Eye (tissue), 1 donor: Measurements from ENCODE around the gene NAA80.
"Not testable (repeated sequence)": the region's sequence is repeated elsewhere in the genome, so short reads cannot be mapped to it uniquely, and the experiment has no call there.

Experiments used
- DNase-seq: peaks from one replicate; pipeline ENCODE4 v3.0.0-alpha.2; 2015

NAA80 gene

DNA sequence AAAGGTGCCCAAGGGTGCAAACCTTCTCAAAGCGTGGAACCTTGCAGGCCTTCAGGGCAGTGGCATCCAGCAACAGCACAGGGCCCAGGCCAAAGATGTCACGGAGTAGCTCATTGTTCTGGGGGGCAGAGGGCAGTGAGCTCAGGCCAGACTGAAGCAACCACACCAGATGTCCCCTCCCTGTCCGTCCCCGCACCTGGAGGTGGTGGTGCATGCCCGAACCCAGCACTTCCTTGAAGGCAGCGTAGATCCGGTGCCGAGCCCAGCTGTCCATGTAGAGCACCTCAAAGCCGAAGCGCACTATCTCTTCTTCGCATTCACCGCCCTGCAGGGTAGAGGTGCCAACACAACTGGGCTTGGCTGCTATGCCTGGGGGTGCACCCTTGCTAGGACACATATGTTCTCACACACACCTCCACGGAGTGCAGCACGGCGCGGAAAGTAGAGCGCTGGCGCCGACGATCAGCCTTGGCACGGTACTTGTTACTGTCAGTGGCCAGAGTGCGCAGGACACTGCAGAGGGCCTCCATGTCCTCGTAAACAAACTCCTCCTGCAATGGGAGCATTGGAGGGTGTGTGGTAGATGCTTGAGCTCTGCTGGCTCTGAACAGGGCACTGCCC is 10.7 kb downstream of the NAA80 start:
- DNase-seq: no peak

- no peak for DNase-seq
These were observed 11.9 kb downstream of the NAA80 start for GRCh38 chr3:50287262-50287661.

DNA sequence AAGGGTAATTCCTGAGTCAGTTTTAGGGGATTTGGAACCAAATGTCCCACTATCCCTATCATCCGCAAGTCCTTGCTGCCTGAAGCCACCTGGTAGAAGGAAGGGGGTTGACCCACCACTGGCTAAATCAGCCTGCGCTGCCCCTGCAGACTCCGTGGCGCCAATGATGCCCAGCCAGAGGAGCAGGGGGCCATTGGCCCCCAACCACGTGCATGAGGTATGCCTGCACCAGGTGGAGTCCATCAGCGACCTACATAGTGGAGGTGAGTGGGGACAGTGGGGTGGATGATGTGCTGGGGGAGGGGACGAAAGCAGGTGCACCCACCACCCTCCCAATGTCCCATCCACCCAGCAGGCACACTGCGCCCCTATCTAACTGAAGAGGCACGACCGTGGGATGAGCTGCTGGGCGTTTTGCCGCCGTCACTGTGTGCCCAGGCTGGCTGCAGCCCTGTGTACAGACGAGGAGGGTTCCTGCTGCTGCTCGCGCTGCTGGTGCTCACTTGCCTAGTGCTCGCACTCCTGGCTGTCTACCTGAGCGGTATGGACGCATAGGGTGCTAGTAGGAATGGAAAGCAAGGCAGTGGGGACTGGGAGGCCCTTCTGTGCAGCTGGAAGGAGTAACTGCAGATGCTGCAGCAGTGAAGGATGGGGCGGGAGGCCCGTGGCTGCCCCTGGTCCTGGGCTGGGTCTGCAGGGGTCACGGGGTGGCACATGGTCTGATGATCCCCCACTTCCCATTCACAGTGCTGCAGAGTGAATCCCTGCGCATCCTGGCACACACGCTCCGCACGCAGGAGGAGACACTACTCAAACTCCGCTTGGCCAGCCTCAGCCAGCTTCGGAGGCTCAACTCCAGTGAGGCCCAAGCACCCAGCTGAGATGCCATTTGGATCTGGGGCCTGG is 12.6 kb downstream of the NAA80 start:
- no peak for DNase-seq

DNA sequence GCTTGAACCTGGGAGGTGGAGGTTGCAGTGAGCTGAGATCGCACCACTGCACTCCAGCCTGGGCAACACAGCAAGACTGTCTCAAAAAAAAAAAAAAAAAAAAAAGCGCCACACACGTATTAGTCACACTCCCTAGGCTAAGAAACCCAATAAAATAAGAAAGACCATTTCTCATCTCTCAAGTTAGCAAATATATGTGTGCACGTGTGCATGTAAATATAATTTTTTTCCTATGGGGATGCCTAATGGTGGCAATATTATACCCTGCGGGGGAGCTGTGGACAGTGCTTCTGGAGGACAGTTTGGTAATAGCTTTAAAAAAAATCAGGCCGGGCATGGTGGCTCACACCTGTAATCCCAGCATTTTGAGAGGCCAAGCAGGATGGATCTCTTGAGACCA is 15.1 kb downstream of the NAA80 start:
- DNase-seq: not testable (repeated sequence)

- DNase-seq: no peak
These were observed 19.8 kb downstream of the NAA80 start for GRCh38 chr3:50279255-50280016.

GRCh38 chr3:50278880-50279224 is 20.4 kb downstream of the NAA80 start, which contains the start of gene LSMEM2:
TSS of gene LSMEM2 (plus strand) at chr3:50279087. CDS start at chr3:50279114, 27 bp downstream.
- DNase-seq: no peak

DNA sequence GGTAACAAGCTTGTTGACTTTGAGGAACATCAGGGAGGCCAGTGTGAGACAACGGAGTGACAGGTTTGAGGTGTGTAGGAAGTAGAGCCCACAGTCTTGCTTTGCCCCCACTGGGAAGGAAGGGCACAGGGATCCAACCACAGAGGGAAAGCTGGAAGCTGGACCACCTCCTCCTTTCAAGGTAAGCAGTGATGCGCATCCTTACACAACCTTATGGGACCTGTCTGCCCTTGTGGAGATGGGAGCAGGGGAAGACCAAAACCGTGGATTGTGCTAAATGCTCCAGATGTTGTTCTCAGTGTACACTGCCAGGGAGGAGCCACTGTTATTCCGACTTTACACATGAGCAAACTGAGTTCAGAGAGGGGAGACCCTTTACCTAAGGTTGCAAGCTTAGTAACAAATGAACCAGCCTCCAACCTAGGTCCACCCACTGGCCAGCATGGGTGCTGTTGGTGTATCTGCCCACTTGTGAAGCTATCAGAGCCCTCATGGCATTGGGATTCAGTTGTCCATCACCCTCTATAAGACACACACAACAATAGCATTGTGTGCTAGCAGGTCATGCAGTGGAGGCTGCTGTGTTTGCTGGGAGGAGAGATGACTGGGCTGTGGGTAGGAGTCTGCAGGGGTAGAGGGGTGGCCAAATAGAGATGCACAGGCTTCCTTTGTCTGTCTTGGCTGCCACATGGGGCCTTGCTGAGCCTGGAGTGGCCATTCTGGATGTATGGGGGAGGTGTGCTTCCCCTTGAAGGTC is 20.9 kb downstream of the NAA80 start:
- DNase-seq: no peak

- DNase-seq: no peak
These were observed 22.5 kb downstream of the NAA80 start for GRCh38 chr3:50276762-50277101.

- no peak for DNase-seq
These were observed 23.0 kb downstream of the NAA80 start for GRCh38 chr3:50275996-50276761.

DNA sequence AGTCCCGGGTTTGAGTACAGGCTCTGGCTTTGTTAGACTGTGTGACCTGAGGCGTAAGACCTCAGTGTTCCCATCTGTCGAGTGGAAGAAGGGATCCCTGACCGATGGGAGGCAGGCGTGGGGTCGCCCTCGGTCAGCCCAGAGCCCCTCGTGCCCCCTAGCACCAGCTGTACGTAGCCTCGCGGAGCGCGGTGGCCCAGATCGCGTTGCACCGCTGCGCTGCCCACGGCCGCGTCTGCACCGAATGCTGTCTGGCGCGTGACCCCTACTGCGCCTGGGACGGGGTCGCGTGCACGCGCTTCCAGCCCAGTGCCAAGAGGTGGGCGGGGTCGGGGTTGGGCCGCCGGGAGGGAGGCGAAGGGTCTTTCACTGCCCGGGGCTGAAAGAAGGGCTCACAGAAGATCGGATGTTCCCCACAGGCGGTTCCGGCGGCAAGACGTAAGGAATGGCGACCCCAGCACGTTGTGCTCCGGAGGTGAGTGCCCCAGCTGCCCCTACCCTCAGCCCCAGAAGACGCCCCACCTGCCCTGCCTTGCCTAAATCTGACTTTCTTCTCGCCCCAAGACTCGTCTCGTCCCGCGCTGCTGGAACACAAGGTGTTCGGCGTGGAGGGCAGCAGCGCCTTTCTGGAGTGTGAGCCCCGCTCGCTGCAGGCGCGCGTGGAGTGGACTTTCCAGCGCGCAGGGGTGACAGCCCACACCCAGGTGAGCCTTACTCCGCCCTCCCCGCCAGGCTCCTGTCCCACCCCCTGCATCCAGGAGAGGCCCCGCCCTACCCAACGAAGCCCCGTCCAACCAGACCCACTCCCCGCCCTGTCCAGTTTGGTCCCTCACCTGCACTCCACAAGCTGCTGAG is 23.8 kb downstream of the NAA80 start:
- peak; percentile 62 for DNase-seq

- peak; percentile 82 for DNase-seq
These were observed 24.7 kb downstream of the NAA80 start for GRCh38 chr3:50274371-50275104.

- no peak for DNase-seq
These were observed 25.5 kb downstream of the NAA80 start for GRCh38 chr3:50273689-50274065.

GRCh38 chr3:50272911-50273688 is 26.1 kb downstream of the NAA80 start:
- peak; percentile 95 for DNase-seq

DNA sequence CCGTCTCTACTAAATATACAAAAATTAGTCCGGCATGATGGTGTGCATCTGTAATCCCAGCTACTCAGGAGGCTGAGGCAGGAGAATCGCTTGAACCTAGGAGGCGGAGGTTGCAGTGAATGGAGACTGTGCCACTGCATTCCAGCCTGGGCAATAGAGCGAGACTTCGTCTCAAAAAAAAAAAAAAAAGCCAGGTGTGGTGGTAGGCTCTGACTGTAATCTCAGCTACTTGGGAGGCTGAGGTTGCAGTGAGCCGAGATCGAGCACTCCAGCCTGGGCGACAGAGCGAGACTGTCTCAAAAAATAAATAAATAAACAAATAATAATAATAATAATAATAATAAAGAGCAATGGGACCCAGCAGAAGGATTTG is 26.7 kb downstream of the NAA80 start:
- DNase-seq: not testable (repeated sequence)

- no peak for DNase-seq
These were observed 27.8 kb downstream of the NAA80 start for GRCh38 chr3:50271314-50271936.

- no peak for DNase-seq
These were observed 28.6 kb downstream of the NAA80 start for GRCh38 chr3:50270422-50271224.

DNA sequence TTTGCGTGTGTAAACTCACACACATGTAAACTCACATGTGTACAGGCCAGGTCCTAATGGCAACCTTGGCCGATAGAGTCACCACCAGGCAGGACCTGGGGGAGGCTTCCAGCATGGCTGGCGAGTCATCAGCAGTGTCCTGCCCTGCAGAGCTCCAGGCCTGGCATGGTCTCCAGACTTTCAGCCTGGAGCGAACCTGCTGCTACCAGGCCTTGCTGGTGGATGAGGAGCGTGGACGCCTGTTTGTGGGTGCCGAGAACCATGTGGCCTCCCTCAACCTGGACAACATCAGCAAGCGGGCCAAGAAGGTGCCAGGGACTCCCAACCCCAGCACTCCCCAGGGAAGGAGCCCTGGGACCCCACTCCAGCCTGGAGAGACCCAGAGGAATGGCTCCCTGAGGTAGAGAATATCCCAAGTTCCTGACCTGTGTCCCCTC is 29.2 kb downstream of the NAA80 start:
- DNase-seq: no peak

DNA sequence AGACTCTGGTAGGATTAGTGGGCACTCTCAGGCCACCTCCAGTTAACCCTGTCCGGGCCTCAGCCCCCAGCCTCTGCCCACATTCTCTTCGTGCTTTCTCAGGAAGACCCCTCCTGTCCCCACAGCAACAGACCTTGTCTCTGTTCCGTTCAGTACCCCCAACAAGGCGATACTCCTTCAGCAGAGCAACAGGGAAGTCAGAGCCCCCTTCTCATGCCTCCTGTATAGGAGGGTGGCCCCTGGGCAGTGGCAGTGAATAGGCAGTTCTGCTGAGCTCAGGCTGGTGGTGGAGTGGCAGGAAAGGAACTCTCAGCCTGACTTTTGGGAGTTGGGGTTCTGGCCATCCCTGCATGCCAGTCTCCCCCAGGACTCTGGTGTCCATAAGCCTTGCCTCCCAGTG is 29.7 kb downstream of the NAA80 start:
- no peak for DNase-seq
